ENCODE data around the gene TMEM33. TPM values are rescaled to one million over a fixed set of nuclear protein-coding genes. Genes with fewer than 3 reads are reported as not detected.

Gene TMEM33
- polyA plus RNA-seq, 1 donor from 2014 or later, result 26.5 TPM

DNA sequence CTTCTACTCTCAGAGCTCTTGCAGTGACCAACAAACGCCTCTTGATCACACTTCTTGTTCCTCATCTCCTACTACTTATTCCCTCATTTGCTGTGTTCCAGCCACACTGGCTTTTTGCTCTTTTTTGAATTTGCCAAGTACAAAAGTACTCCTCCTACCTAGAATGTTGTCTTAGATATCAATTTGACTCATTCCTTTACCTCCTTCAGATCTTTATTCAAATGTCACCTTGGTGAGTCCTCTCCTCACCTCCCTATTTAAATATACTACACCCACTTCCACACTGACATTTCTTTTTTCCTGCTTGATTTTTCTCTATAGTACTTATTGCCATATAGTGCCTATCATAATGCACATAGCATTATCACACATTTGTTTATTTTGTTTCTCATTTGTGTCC lies 40.1 kb downstream of the TMEM33 start:
- H3K27me3 ChIP-seq (ENCODE audit: insufficient read depth, low read depth, low read length), result no peaks in the 10 kb centered on the region
- H3F3A ChIP-seq (ENCODE audit: insufficient read depth, low read length, poor library complexity, severe bottlenecking), result no peaks in the 10 kb centered on the region
- no peak overlapping the region for H3K4me3 ChIP-seq (ENCODE audit: low read length)
- no peak overlapping the region for H3K9ac ChIP-seq (ENCODE audit: low read length)
- no peak overlapping the region for H3K4me2 ChIP-seq (ENCODE audit: low read length)
- H3K9me3 ChIP-seq (ENCODE audit: low read length), result no peaks in the 10 kb centered on the region
- H3K9me2 ChIP-seq (ENCODE audit: insufficient read depth, low read length), result no peaks in the 10 kb centered on the region
- no peaks in the 10 kb centered on the region for H3K36me3 ChIP-seq (ENCODE audit: insufficient read depth, low read length)
- no peak overlapping the region for H3K27ac ChIP-seq (ENCODE audit: low read length)
- TF ChIP-seq SMC3 (conservative IDR thresholded peaks at IDR 0.05; ENCODE audit: poor library complexity), result no peak
- no peak for TF ChIP-seq EZH2 (IDR thresholded peaks at IDR 0.05; ENCODE audit: borderline replicate concordance, insufficient read depth, low read length, poor library complexity, severe bottlenecking)
- no peak for TF ChIP-seq REST (IDR thresholded peaks at IDR 0.05; ENCODE audit: borderline replicate concordance)
- TF ChIP-seq MXI1 (conservative IDR thresholded peaks at IDR 0.05; ENCODE audit: poor library complexity, severe bottlenecking), result no peak
- TF ChIP-seq, protein P1, sequence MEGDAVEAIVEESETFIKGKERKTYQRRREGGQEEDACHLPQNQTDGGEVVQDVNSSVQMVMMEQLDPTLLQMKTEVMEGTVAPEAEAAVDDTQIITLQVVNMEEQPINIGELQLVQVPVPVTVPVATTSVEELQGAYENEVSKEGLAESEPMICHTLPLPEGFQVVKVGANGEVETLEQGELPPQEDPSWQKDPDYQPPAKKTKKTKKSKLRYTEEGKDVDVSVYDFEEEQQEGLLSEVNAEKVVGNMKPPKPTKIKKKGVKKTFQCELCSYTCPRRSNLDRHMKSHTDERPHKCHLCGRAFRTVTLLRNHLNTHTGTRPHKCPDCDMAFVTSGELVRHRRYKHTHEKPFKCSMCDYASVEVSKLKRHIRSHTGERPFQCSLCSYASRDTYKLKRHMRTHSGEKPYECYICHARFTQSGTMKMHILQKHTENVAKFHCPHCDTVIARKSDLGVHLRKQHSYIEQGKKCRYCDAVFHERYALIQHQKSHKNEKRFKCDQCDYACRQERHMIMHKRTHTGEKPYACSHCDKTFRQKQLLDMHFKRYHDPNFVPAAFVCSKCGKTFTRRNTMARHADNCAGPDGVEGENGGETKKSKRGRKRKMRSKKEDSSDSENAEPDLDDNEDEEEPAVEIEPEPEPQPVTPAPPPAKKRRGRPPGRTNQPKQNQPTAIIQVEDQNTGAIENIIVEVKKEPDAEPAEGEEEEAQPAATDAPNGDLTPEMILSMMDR (IDR thresholded peaks at IDR 0.05; ENCODE audit: poor library complexity, severe bottlenecking), result no peak
- no peak for TF ChIP-seq RAD21 (conservative IDR thresholded peaks at IDR 0.05)
- no peak for TF ChIP-seq POLR2AphosphoS5 (IDR thresholded peaks at IDR 0.05)
- no peak for TF ChIP-seq TAF1 (IDR thresholded peaks at IDR 0.05; ENCODE audit: low read depth)
- TF ChIP-seq EP300 (conservative IDR thresholded peaks at IDR 0.05; ENCODE audit: poor library complexity, severe bottlenecking), result no peak
- no peaks in the 10 kb centered on the region for H3K79me2 ChIP-seq (replicated peaks; ENCODE audit: insufficient read depth, low read length)
- H2AFZ ChIP-seq (ENCODE audit: low read depth, low read length), result no peak overlapping the region
- no peaks in the 10 kb centered on the region for H4K20me1 ChIP-seq (ENCODE audit: insufficient read depth)

DNA sequence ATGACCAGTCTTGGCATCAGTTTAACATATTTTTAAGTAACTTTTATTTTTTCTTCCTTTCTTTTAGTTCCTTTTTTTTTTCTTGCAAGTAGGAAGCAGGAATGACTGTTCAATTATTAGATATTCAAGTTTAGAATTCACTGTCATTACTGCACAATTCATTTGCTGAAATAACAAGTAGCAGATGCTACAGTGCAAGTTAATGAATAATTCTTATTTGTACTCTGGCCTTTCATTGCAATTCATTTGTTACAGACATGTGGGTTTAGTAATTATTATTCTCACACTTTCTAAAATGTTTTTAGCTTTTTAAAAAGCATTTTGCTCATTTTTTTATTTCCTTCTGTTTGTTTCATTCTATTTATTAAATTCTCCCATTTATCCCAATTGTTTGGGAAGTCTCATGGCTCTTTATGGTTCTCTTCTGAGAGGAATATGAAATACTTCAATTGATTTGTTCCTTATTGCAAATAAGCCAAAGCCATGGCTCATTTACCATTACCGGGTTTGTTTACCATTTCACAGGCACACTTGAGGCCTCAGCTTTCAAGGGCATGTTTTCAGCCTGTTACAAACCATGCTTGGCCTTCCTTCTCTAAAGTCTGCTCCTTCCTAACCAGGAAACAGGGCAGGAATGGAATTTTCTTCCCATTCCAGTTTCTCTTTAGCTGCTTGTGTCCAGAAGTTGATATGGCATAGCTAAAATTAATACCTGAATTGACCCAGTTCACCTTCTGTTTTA lies 41.7 kb downstream of the TMEM33 start:
- Histone ChIP-seq H2AFZ (ENCODE audit: low read depth, low read length) (no peak overlapping the region), H3F3A (ENCODE audit: insufficient read depth, low read length, poor library complexity, severe bottlenecking) (no peaks in the 10 kb centered on the region)

More for the DNA sequence above, 41.7 kb downstream of the TMEM33 start:
- Histone ChIP-seq H3K9ac (ENCODE audit: low read length) (no peak overlapping the region), H3K79me2 (replicated peaks; ENCODE audit: insufficient read depth, low read length) (no peaks in the 10 kb centered on the region), H3K9me2 (ENCODE audit: insufficient read depth, low read length) (no peaks in the 10 kb centered on the region), H3K9me3 (ENCODE audit: low read length) (no peaks in the 10 kb centered on the region), H4K20me1 (ENCODE audit: insufficient read depth) (no peaks in the 10 kb centered on the region), H3K4me3 (ENCODE audit: low read length) (no peak overlapping the region), H3K36me3 (ENCODE audit: insufficient read depth, low read length) (no peaks in the 10 kb centered on the region), H3K27ac (ENCODE audit: low read length) (no peak overlapping the region), H3K27me3 (ENCODE audit: insufficient read depth, low read depth, low read length) (no peaks in the 10 kb centered on the region), H3K4me2 (ENCODE audit: low read length) (no peak overlapping the region)
- TF ChIP-seq EP300 (conservative IDR thresholded peaks at IDR 0.05; ENCODE audit: poor library complexity, severe bottlenecking) (no peak), RAD21 (conservative IDR thresholded peaks at IDR 0.05) (no peak), EZH2 (IDR thresholded peaks at IDR 0.05; ENCODE audit: borderline replicate concordance, insufficient read depth, low read length, poor library complexity, severe bottlenecking) (no peak), POLR2AphosphoS5 (IDR thresholded peaks at IDR 0.05) (no peak), REST (IDR thresholded peaks at IDR 0.05; ENCODE audit: borderline replicate concordance) (no peak), TAF1 (IDR thresholded peaks at IDR 0.05; ENCODE audit: low read depth) (no peak), MXI1 (conservative IDR thresholded peaks at IDR 0.05; ENCODE audit: poor library complexity, severe bottlenecking) (no peak), SMC3 (conservative IDR thresholded peaks at IDR 0.05; ENCODE audit: poor library complexity) (no peak)
- TF ChIP-seq, protein P1 (IDR thresholded peaks at IDR 0.05; ENCODE audit: poor library complexity, severe bottlenecking), result no peak
